GM18520 (cell line): ENCODE measurements around the gene PGBD5.

Experiments
- ATAC-seq: cut with Tn5 transposase; IDR thresholded peaks from one replicate; pipeline ENCODE4 v1.9.1; 2021; ENCODE audit not compliant: unreplicated experiment

Gene PGBD5

DNA sequence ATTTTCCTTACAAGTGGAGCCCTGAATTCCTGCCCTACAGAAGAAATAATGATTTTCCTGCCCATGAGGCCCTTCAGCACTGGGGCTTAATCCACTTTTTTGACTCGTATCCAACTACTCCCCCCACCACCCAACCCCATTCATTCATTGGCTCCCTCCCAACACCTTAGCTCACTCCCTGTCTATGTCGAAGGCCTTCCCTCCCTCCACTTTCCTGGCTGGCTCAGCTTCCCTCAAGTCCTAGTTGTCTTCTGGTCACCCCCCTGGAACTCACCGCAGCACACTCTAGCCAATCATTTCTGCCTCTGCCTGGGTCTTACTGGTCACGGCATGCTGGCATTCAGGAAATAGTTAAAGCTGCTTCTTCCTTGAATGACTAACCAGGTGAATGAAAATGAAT, 118.9 kb downstream of the PGBD5 start:
- no peak for ATAC-seq

DNA sequence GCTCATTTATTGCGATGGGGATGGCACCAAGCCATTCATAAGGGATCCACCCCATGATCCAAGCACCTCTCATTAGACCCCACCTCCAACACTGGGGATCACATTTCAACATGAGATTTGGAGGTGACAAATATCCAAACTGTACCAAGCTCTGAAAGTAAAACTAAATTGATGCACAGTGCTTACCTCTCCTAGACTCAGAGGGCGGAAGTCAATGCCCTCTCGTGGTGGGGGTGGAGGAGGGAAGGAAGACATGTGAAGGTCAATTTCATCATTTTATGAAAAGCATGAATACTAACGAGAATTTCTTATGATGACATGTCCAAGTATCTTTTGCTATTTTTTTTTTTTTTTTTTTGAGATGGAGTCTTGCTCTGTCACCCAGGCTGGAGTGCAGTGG, 120.0 kb downstream of the PGBD5 start:
- peak; percentile 38 for ATAC-seq

DNA sequence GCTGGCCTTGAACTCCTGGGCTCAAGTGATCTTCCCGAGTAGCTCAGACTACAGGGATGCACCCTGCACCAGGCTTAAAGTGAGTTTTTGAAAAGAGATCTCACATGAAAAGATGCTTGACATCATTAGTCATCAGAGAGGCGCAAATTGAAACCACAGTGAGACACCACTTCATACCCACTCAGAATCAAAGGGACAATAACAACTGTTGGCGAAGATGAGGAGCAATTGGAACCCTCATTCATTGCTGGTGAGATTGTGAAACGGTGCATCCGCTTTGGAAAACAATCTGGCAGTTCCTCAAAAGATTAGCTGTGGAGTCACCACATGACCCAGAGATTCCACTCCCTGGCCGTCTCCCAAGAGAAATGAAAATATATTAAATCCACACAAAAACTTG, 122.3 kb downstream of the PGBD5 start:
- no peak for ATAC-seq

DNA sequence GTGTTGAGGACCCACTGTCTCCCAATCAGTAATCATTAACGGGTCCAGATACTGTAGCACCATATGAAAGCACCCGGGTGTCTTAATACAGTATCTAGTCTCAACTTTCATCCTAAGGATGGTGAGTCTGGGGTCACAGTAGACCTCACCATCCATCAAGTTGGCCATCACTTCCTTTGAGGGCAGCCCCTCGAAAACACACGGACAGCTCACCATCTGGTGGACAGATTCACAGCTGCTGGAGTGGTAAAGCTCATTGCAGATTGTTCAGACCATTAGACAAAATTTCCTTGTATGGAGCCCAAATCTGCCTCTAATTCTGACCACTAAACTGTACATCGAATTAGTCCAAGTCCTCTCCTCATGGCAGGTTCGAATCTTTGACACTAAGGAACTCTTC, 123.1 kb downstream of the PGBD5 start:
- ATAC-seq, result no peak

DNA sequence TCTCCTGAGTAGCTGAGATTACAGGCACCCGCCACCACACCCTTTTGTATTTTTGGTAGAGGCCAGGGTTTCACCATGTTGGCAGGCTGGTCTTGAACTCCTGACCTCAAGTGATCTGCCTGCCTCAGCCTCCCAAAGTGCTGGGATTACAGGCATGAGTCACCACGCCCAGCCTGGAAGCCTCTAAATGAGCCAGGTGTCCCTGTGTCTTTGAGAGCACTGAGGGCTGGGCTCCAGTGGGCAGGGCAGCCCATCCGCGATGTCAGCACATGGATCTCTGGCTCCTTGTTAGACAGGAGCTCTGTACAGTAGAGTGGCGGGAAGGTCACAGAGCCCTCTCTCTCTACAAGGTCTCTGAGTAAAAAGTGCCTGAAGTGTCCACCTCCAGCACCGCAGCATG, 124.3 kb downstream of the PGBD5 start:
- no peak for ATAC-seq

DNA sequence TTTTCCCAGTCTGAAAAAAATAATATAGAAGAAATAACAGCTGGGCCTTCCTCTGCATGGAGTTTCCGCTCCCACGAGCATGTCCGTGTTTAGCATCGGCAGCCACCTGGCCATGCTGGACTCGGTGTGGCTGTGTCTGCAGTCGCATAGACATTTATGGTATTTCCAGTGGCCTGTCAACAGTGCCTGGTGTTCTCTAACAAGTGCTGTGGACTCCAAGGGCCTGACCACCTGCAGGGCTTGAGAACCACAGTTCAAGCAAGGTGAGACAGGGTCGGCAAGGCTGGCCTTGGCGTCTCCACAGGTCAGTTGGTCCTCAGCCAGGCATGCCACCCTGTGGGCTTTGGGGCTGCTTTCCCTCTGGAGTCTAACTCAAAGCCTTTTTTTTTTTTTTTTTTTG, 124.8 kb downstream of the PGBD5 start:
- ATAC-seq, result no peak

DNA sequence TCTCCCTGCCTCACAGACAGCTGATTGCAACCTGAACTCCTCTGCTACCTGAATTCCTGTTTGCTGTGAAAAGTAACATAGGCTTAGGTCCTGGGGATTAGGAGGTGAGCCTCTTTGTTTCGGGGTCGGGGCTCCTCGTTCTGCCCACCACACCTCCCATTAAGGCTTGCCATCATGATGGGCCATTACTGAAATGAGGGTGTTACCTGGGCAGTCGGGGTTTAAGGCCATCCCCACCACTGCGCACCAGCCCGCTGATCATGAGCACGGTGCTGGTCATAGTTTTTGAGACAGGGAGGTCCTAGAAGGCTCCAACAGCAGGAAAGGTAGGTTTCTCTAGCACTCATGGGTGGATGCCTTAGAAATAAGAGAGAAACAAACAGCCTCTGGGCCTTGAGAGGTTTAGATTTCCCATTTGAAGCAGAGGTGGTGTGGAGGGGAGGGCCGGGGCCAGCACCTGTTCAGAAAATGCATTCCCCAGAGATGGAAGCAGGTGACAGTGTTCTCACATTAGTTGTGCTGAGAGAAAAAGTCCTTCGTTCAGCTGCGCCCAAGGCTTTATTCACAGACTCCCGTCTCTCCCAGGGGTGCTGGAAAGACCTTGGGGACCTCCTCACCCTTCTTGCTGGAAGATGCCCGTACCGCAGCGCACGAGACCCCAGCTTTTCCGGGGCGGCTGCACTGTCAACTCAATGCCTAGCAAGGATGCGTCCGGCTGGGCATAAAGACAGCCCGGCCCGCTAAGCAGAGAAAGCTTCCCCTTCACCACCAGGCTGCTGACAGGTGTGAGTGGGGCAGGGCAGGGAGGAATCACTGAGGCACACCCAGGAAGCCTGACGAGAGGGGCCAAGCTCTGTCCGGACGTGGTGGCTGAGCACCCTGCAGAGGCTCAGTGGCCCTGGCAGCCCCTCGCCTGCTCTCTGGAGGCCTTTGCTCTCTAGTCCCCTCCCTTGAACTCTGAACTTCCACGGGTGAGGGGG, 125.5 kb downstream of the PGBD5 start:
- ATAC-seq, result no peak

DNA sequence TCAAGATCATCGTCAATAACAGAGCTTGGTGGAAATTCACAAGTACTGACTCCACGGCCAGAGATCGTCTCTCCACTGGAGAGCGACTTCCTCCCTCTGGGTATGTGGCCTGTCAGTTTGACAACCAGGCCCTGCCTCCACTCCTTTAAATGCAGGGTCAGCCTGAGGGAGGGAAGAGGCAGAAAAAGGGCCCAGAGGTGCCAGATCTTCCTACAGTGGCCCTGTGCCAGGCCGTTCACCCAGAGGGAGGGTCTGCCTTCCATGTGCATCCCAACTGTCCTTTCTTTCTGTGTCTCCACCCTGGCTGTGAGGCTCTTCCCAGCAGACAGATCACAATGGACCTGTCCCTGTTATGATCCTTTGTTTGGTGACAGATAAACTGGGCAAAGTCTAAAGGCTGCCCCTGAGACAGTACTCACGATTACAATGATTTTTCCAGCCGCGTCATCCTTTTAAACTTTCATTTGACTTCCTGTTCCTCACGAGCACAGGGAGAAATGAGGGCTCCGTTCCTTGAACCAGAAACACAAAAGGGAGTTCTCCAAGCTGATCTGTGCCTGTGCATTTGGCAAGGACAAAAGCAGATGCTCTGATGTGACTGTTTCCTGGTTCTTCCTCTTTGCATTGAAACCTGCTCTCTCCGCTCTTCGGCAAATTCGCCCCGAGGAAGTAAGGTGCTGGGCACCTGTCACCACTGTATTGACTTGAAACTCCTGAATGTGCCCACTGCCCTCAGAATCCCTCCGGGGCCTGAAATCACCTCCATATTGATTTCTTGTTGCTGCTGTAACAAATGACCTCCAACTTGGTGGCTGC, 126.7 kb downstream of the PGBD5 start:
- ATAC-seq, result no peak

DNA sequence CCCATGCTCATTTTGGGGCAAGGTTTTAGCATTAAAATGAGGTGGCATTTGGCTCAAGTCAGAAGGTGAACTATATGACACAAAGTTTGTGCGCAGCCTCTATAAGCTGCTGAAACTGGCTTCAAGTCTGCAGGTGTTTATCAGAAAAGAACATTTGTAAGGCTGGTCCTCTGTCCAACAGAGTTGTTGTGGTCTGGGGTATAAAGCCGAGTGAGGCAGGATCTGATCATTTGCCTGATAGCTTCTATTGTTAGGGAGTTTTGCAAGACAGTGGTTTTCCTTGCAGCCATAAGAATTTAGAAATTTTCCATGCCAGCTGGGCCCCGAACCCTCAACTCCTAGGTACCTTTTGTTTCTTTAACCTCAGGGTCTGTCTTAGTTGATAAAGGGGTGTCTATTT, 130.8 kb downstream of the PGBD5 start:
- no peak for ATAC-seq

DNA sequence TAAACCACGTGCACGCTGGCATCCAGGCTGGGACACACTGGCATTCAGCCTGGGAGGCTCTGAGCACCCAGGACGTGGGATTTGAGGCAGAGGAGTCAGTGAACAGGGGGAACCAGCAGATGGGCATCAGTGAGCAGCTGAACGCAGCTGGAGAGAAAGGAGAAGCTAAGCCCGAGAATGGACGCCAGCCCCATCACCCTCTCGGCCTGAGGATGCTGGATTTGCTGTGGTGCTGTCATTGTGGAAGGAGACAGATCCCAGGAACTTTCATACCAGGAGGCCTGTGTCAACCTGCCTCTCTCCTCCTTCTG, 132.8 kb downstream of the PGBD5 start:
- no peak for ATAC-seq

DNA sequence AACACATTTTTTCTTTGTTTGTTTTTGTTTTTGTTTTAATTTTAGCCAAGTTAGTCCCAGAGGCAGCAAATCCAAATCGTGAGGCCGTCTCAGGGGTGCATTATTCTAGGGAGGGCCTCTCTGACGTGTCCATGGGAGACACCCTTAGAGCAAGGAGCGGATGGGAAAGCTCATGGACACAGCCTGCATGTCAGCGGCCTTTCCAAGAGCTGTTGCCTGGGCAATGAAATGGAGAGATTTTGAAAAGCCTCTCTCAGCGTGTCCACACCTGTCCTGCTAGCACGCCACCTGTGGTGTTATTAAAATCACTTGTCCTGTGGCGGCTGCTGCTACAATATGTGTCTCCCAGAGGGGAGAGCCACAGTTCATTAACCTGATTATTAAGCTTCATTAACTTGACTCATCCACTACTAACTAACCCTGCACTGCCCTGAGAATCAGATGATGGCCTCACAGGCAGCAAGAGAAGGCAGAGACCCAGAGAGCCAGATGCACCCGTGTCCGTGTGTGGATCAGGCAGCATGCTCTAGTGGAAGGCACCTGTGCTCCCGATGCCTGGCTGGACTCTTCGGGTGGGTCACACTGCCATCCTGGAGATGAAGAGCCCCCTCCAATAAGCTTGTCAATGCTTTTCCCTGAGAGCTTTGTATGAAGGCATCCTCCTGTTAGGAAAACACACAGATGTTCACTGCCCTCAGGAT, 133.3 kb downstream of the PGBD5 start:
- ATAC-seq, result no peak

DNA sequence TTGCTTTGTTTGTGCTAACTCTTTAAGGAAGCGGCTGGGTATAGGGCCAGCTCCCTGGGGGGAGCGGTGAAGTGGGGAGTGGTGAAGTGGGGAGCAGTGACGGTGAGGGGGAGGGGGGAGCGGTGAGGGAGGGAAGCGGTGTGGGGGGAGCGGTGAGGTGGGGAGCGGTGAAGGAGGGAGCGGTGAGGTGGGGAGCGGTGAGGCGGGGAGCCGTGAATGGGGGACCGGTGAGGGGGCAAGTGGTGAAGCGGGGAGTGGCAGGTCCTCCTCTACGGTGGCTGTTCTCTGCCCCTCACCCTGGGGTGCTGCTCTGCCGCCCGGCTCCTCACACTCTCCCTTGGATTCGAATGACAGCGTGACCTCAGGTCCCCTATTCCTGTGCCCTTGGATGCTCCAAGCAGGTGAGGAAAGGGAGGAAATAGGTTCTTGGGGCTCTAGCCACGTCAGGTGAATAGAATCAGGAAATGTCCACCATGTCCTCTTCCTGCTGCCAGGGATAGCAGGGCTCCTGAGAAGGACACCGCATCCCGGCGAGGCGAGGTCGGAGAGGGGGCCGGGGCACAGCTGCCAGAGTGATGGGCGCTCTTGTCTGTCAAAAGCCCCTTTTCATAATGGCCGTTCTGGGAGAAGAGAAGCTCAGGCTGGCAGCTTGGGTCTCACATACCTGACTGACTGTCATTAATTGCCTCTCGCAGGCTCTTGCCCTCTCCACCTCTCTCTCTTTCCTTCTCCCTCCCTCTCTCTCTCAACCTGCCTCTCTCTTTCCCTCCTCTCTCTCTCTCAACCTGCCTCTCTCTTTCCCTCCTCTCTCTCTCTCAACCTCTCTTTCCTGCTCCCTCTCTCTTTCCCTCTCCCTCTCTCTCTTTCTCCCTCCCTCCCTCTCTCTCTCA, 134.2 kb downstream of the PGBD5 start:
- no peak for ATAC-seq

DNA sequence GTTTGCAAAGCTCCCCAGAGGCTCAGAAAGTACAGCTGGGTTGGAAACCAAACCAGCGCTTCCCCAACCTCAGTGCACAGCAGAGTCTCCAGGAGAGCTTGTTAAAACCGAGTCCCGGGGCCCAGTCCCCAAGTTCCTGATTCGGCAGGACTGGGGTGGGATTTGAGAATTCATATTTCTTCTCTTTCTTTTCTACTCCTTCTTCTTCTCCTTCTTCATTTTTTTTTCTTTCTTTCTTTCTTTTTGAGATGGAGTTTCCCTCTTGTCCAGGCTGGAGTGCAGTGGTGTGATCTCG, 136.8 kb downstream of the PGBD5 start:
- no peak for ATAC-seq

DNA sequence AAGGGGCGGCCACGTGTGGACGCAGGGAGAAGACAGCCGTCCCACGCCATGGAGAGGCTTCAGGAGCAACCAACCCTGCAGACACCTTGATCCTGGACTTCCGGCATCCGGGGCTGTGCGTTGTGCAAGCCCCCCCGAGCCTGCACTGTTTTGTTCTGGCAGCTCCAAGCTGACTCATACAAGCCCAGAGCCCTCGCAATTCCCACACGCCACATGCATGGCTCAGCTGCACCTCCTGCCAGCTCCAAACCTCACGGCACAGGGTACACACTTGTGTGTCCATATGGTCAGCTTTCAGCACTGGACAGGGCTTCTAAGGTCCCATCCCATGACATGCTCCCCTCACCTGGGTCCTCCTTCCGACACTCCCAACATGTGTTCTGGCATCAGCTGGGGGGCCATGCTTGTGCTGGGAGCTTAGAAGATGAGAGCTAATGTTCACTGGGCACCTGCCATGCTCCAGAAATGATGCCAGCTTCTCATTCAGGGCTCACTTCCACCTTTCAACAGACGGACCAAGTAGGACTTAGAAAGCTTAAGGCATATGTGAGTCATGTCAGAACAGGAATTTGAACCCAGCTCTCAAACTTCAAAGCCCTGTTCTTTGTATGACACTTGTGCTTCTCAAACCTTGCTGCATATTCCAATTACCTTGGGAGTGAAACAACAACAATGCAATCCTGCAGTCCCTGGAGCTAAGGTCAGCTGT, 137.3 kb downstream of the PGBD5 start:
- no peak for ATAC-seq

DNA sequence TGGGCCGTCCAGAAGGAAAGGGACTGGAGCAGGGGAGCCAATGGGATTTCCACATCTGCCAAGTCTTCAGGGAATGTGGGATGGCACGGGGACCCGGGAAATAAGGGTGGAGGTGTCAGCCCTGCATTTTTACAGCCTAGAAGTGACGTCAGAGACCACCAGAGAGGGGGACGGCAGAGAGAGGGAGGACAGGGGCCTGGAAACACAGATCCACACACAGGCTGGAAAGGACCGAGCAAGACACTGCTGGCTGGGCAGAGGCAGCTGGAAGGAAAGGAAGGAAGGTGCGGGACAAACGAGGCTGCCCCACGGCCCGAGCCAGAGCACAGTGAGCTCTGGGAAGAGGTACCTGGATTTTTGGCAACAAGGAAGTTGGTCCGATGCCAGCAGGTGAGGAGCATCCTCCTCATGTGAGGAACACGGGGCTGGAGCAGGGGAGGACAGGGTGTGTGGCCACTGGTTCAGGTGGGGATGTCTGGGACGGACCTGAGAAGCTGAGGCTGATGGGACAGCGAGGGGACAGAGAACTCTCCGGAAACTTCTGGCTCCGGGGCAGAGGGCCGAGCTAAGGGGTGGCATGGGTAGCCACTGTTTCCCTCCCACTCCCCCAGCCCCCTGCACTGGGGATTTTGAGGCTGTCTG, 138.3 kb downstream of the PGBD5 start:
- no peak for ATAC-seq

DNA sequence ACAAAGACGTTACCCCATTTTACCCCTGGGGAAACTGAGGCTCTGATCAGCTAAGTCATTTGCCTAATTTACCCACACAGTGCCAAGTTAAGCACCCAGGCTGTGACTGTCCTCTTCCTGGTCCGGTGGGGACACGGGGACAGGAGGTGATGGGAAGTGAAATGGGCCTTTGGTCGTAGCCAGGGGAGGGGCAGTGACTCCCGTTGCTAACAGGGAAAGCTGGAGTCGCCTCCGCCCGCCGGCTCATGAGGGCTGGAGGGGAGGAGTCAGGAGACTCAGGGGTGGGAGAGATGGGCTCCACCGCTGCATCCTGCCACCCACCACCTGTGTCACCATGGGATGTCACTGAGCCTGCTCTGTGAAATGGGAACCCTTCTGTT, 139.3 kb downstream of the PGBD5 start:
- no peak for ATAC-seq

DNA sequence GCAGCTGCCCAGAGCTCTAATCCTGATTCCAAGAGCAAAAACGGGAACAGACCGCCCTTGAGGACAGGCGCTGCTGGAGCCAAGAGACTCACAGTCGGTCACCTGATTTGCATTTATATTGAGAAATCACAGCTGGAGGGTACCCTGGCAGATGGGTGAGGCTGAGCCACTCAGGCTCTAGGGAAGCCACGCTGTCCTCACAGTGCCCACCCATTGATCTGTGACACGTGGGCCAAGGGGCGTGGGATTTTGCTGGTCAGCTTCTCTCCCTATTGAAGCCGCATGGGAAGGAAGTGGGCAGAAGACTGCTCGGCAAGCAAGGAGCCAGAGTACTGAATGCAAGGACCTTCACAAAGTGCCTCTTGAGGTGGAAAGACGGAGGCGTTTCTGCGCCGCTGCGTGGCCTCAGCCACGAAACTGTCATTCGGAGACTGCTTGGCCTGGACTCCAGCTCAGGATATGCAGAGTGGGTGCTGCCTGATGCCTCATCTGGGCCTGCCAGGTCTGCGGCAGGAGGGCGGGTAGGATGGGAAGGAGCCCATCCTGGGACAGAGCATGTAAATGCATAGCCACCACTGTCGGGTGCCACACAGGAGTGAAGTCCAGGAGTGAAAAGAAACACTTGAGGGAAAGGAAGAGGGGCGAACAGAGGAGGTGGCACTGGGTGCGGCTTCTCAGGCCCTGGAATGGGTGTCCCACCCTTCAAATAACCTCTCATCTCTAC, 139.8 kb downstream of the PGBD5 start:
- ATAC-seq, result no peak

DNA sequence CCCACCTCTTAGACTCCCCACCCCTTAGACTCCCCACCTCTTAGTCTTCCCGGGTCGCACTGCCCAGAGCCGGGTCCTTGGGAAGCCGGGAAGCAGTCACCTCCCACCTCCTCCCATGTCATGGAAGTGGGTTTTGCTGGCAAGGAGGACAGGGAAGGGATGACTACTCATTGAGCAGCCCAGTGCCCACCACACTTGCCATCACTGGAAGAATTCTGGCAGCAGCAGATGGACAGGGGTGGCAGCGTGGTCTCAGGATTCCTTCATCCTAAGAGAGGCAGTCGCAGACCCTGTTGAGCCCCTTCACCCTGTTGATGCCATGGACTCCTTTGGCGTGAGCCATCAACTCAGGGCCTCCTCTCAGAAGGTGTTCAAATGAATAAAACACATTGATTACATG, 140.8 kb downstream of the PGBD5 start:
- no peak for ATAC-seq

DNA sequence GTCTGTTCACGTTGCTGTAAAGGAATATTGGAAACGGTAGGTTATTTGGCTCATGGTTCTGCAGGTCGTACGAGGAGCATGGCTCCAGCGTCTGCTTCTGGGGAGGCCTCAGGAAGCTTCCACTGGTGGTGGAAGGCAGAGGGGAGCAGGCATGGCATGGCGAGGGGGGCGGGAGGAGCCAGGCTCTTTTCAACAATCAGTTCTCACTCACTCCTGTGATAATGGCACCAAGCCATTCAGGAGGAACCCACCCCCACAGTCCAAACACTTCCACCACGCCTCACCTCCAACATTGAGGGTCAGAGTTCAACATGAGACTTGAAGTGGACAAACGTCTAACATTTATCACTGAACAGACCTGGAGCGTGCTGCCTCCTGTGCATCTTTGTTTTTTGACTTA, 141.2 kb downstream of the PGBD5 start:
- no peak for ATAC-seq
